GM12864 (cell line): Measurements from ENCODE around the gene DIP2C.

ENCODE experiments used
- DNase-seq: peaks from one replicate; pipeline ENCODE4 v3.0.0-alpha.2; 2011; ENCODE audit warnings: low read depth
- H3K4me3 ChIP-seq: 2 replicates; pipeline ENCODE4 v1.5.1; 2011; ENCODE audit warnings: mild to moderate bottlenecking, low read depth, low read length, control low read depth
- CTCF ChIP-seq: IDR thresholded peaks from 2 replicates; pipeline ENCODE4 v1.5.1; 2011; ENCODE audit warnings: low read depth, mild to moderate bottlenecking, moderate library complexity, low read length, control low read depth, inconsistent platforms; ENCODE audit errors: missing control alignments

The DIP2C gene

GRCh38 chr10:488933-489215 is 200.6 kb downstream of the DIP2C start:
- no peak for DNase-seq
- H3K4me3 ChIP-seq, result no peak overlapping the region
- no peak for TF ChIP-seq CTCF

GRCh38 chr10:488081-488932 is 201.2 kb downstream of the DIP2C start:
- TF ChIP-seq CTCF, result no peak
- no peak overlapping the region for H3K4me3 ChIP-seq
- no peak for DNase-seq

DNA sequence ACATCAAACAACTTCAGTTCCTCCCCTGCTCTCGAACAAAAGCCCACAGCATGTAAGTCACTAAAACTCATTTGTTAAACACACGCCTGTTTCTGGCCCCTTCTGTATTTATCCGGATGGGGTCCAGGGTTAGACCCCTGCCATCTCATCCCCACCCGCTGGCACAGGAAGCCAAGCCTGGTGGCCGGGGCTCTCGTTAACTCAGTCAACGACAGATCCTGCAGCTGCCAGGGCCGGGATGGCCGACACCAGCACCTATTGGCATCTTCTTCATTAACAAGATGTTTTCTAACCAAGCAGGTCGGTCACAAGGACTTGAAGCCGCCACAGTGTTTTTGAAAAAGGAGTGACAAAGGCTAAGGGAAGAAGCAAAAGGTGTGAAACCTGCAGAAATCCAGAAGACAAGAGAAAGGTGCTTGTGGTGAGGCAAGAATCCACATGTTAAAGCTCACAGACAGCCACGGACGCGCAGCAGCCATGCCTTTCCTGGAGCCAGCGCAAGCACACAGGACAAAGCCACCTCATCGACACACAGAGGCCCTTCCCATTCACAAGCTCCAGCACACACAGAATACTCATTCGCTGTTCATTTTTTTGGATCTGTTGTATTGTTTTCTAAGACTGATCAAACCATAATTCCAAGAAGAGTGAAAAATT is 202.7 kb downstream of the DIP2C start:
- TF ChIP-seq CTCF, result no peak

GRCh38 chr10:486206-486605 is 203.3 kb downstream of the DIP2C start:
- H3K4me3 ChIP-seq, result no peak overlapping the region
- no peak for TF ChIP-seq CTCF
- DNase-seq, result no peak

More for the DNA sequence above, 202.7 kb downstream of the DIP2C start:
- H3K4me3 ChIP-seq, result no peak overlapping the region
- no peak for DNase-seq

DNA sequence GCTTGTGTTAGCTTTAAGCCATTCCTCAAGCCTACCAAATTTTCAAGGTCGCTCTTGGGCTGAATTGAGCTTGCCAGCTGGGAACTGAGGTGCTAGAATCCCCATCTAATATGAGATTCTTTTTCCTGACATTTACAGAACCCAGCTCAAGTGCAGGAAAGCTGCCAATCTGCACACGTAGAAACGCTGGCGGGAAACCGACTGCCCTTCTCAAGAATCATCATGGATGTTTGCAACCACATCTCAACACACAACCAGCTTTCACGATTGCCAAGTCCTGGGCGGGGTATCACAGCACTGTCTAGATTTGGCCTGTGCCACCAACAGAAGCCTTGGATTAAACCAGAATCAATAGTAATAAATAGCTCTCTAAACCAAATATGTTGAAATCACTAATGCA is 203.7 kb downstream of the DIP2C start:
- TF ChIP-seq CTCF, result no peak
- DNase-seq, result no peak
- no peak overlapping the region for H3K4me3 ChIP-seq

DNA sequence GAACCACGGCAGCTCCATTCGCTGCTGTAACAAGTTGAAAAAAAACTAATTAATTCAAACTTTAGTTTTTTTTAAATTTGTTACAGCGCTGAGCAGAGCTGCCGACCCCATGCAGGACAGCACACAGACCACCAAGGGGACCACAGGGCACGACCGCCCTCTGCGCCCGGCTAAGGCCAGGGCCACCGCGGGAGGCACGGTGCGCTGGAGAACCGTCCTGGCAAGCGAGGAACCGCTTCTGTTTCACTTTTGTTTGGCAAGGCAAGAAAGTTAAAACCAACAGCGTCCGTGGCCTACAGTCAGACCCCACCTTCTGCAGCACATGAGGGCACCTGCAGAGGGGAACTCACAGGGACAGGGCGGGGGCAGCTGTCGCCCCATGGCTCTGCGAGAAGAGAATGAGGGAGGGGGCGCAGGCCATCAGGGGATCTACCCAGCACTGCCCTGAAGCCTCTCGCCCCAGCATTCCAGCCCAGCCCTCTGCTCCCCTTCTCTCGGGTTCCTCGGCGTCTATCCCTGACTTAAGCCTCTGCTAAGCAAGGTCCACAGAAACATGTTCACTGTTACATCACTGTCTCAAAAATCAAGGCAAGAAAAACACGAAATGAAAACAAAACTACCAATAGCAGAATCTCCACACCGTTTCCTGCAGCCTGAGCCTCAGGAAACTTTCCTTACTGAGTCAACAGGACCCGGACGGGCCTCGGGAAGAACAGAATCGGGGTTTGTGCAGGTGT is 204.4 kb downstream of the DIP2C start:
- no peak overlapping the region for H3K4me3 ChIP-seq
- no peak for TF ChIP-seq CTCF
- no peak for DNase-seq
